Activated CD4-positive, alpha-beta T cell treated with anti-CD3 and anti-CD28 coated beads for 36 hours (primary cell): Measurements from ENCODE around the gene NTNG1. TPM values are rescaled to one million over a fixed set of nuclear protein-coding genes. Genes with fewer than 3 reads are reported as not detected.

Experiments
- ATAC-seq: fragments of 200-7000 bp; cut with Tn5 transposase; one replicate; pipeline ENCODE4 v1.10.0; 2021; ENCODE audit warnings: mild to moderate bottlenecking, moderate library complexity
- CTCF ChIA-PET: fragments of 350-600 bp; sonication (Branson Sonifier 250); formaldehyde crosslinking; loops from one replicate; lab custom pipeline; 2021; ENCODE audit warnings: antibody characterized with exemption; lab: Charles Lee
- POLR2A ChIA-PET: fragments of 350-600 bp; sonication (Branson Sonifier 250); formaldehyde crosslinking; loops from one replicate; lab custom pipeline; 2021; ENCODE audit warnings: antibody characterized with exemption, inconsistent platforms; lab: Charles Lee
- DNase-seq: peaks from one replicate; pipeline ENCODE4 v3.0.0-alpha.2; 2020
- H3K27ac Mint-ChIP-seq: one replicate; pipeline ENCODE4 v1.8.0; 2021; ENCODE audit warnings: mixed read lengths
- H3K27me3 Mint-ChIP-seq: one replicate; pipeline ENCODE4 v1.8.0; 2021; ENCODE audit warnings: mixed read lengths
- H3K36me3 Mint-ChIP-seq: one replicate; pipeline ENCODE4 v1.8.0; 2021; ENCODE audit warnings: low read depth, mixed read lengths
- H3K4me1 Mint-ChIP-seq: one replicate; pipeline ENCODE4 v1.8.0; 2021; ENCODE audit warnings: mixed read lengths
- H3K4me3 Mint-ChIP-seq: one replicate; pipeline ENCODE4 v1.8.0; 2021; ENCODE audit warnings: mild to moderate bottlenecking, moderate library complexity, mixed read lengths
- H3K9me3 Mint-ChIP-seq: one replicate; pipeline ENCODE4 v1.8.0; 2021; ENCODE audit warnings: low read depth, mixed read lengths
- intact Hi-C, 2 experiments: fragments of 100-400 bp; cut with DNase I in 1 of 2; cut with micrococcal nuclease in 1 of 2; formaldehyde crosslinking; loops; one replicate each; pipeline versions ENCODE4 v1.14.2 to v1.15.1; 2022 to 2024; cut with DNase I, micrococcal nuclease
- total RNA-seq, 2 experiments: library from RNA; stranded (reverse); gene quantifications; one replicate each; pipeline ENCODE4 v1.2.3, GENCODE V29; 2021

Gene NTNG1
- total RNA-seq, 2 experiments from 2014 or later = 0.28 TPM; not detected in 1

DNA sequence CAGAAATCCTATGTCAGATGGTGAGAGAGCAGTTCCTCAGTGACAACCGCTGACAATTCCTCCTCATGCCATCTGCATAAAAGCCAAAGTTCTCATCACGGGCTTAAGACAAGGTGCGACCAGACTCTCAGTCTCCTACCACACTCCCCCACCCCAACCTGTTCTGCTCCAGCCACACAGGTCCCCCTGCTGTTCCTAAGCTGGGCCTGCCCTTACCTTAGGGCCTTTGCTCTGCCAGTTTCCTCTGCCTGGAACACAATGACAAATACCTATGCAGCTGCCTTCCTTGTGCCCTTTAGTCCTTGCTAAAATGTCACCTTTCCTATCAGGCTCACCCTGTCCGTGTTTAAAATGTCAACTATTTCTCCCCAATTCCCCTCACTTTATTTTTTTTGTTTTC is 382.2 kb downstream of the NTNG1 start:
- Mint-ChIP-seq H3K27me3 (peaks cover 3% of the 10 kb centered on the region), H3K36me3 (no peaks in the 10 kb centered on the region), H3K9me3 (no peaks in the 10 kb centered on the region), H3K4me3 (no peak overlapping the region), H3K27ac (no peak overlapping the region), H3K4me1 (no peaks in the 10 kb centered on the region)
- ChIA-PET POLR2A (no interaction called here), CTCF (no interaction called here)
- intact Hi-C loops = no loop called here
- ATAC-seq = no peak
- no peak for DNase-seq

DNA sequence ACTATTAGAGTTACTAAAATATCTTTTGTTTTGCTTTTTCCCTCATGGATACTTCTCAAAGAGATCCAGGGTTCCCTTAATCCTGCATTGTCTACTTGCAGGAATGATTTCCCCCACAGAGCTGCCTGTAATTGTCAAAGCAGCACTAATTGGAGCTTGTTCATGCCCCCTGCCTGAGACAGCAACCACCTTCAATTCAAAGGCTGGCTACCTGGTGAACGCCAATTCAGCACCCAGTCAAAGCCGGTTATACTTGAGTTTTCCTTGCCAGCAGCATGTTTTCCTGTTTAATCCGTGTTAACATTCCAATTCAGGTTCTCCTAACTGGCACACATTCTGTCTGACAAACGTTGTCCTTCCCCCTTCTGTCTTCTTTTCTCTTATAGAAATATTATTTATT is 382.9 kb downstream of the NTNG1 start:
- Mint-ChIP-seq H3K27ac (no peak overlapping the region), H3K9me3 (no peaks in the 10 kb centered on the region), H3K4me3 (no peak overlapping the region), H3K4me1 (no peaks in the 10 kb centered on the region), H3K36me3 (no peaks in the 10 kb centered on the region), H3K27me3 (peaks cover 3% of the 10 kb centered on the region)
- ChIA-PET CTCF (no interaction called here), POLR2A (interaction anchor here (0.6 kb wide), 1 partner anchor 64 kb away, joined by 4 read pairs; no protein-coding TSS in a partner anchor)
- intact Hi-C loops = no loop called here
- ATAC-seq = no peak
- DNase-seq = no peak

DNA sequence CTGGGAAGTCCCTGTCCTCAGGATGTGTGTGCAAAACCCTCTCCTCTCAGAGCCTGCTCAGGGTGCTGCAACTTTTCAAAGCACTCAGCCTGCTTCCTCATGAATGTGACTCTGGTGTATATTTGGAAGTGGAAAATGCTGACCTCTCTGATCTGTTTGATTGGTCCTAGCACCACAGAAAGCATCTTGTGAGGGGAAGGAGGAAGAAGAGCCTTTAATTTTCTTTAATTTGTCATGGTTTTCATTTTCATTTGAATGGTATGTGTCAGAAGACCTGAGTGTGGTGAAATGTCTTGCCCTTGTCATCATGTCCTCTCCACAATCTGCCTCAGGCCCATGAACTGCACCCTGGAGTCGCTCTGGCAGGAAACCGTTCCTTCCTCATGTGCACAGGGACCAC is 383.5 kb downstream of the NTNG1 start:
- no peak overlapping the region for H3K27ac Mint-ChIP-seq
- ATAC-seq = no peak
- H3K4me1 Mint-ChIP-seq = no peaks in the 10 kb centered on the region
- ChIA-PET POLR2A (no interaction called here), CTCF (no interaction called here)
- H3K36me3 Mint-ChIP-seq = no peaks in the 10 kb centered on the region
- H3K9me3 Mint-ChIP-seq = no peaks in the 10 kb centered on the region
- H3K4me3 Mint-ChIP-seq = no peak overlapping the region
- intact Hi-C loops = no loop called here
- peaks cover 3% of the 10 kb centered on the region for H3K27me3 Mint-ChIP-seq
- DNase-seq = no peak

DNA sequence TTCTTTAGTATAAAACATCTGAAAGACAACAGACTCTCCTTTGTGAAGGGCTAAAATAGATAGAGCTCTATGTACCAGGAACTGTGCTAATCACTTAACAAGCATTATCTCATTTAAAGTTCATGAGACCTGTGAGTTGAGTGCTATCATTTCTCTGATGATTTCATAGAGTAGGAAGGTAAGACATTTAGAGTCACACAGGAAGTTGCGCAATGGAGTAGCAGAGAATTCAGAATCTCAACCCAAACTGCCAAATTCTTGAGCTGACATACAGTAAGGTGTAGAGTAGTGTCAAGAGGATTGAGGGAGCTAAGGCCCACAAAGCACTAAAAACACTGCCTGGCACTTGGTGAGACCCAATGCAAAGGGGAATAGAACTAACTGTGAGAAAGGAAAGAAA is 384.3 kb downstream of the NTNG1 start:
- DNase-seq (no peak), ATAC-seq (peak; percentile 49)
- H3K27me3 Mint-ChIP-seq = peaks cover 5% of the 10 kb centered on the region
- H3K4me3 Mint-ChIP-seq = no peak overlapping the region
- H3K36me3 Mint-ChIP-seq = no peaks in the 10 kb centered on the region
- POLR2A ChIA-PET = no interaction called here
- no peak overlapping the region for H3K27ac Mint-ChIP-seq
- H3K4me1 Mint-ChIP-seq = no peaks in the 10 kb centered on the region
- intact Hi-C loops = loop anchor here (5.0 kb wide), 3 partner anchors 93 to 328 kb away; no protein-coding TSS in a partner anchor
- CTCF ChIA-PET = interaction anchor here (0.5 to 0.8 kb wide), 2 partner anchors 135 to 382 kb away, joined by 3 read pairs; no protein-coding TSS in a partner anchor
- H3K9me3 Mint-ChIP-seq = no peaks in the 10 kb centered on the region

DNA sequence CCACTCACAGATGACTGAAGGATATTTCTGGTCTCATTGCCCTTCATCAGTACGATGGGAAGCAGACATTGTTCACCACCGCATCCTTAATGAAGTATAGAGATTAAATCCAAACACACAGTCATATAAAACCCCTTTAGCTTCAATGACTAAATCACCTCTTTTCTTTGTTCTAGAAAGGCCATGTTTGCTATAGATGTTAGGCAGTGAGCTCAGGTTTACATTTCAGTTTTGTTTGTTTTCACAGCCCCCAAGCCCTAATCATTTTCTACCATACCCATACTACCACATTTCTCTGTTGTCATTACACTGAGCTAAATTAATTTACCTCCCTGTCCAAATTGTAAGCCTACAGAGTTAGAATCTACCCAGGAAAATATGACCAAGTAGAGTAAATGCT is 385.1 kb downstream of the NTNG1 start:
- no peaks in the 10 kb centered on the region for H3K36me3 Mint-ChIP-seq
- no peaks in the 10 kb centered on the region for H3K9me3 Mint-ChIP-seq
- intact Hi-C loops = loop anchor here (5.0 kb wide), 3 partner anchors 94 to 329 kb away; no protein-coding TSS in a partner anchor
- CTCF ChIA-PET = no interaction called here
- POLR2A ChIA-PET = interaction anchor here (0.7 kb wide), 1 partner anchor 1804 kb away, joined by 3 read pairs; no protein-coding TSS in a partner anchor
- ATAC-seq = no peak
- DNase-seq = no peak
- H3K4me1 Mint-ChIP-seq = no peaks in the 10 kb centered on the region
- peaks cover 5% of the 10 kb centered on the region for H3K27me3 Mint-ChIP-seq
- no peak overlapping the region for H3K4me3 Mint-ChIP-seq
- no peak overlapping the region for H3K27ac Mint-ChIP-seq

DNA sequence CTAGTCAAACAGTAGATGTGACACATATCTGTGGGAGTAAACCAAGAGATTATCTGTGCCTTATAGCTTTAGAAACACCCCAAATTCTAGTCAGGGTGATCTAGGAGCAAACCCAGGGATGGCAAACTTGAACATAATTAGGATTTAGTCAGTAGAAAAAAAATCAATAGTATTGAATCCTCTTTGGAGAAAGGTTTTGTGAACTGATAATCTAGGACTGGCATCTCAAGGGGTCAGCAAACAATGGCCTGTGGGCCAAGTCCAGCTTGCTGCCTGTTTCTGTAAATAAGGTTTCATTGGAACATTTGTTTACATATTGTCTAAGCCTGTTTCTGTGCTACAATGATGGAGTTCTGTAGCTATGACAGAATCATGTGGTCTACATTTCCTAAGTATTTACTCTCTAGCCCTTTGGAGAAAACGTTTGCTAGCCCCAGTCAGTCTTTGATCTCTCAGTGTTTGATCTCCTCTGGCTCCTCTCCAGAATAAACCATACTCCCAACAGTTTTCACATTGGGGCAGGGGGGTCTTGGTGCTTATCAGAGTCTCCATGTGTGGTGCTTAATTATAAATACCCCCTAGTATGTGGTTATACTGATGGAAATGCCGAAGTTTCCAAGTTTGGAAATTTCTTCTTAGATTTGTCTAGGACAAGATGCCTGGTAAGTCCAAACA is 385.8 kb downstream of the NTNG1 start:
- H3K4me1 Mint-ChIP-seq = no peaks in the 10 kb centered on the region
- H3K4me3 Mint-ChIP-seq = no peak overlapping the region
- ATAC-seq (no peak), DNase-seq (no peak)
- CTCF ChIA-PET = no interaction called here
- intact Hi-C loops = loop anchor here (5.0 kb wide), 3 partner anchors 94 to 329 kb away; no protein-coding TSS in a partner anchor
- POLR2A ChIA-PET = interaction anchor here (0.7 kb wide), 1 partner anchor 1803 kb away, joined by 3 read pairs; no protein-coding TSS in a partner anchor
- H3K9me3 Mint-ChIP-seq = no peaks in the 10 kb centered on the region
- peaks cover 5% of the 10 kb centered on the region for H3K27me3 Mint-ChIP-seq
- H3K36me3 Mint-ChIP-seq = no peaks in the 10 kb centered on the region
- H3K27ac Mint-ChIP-seq = no peak overlapping the region

DNA sequence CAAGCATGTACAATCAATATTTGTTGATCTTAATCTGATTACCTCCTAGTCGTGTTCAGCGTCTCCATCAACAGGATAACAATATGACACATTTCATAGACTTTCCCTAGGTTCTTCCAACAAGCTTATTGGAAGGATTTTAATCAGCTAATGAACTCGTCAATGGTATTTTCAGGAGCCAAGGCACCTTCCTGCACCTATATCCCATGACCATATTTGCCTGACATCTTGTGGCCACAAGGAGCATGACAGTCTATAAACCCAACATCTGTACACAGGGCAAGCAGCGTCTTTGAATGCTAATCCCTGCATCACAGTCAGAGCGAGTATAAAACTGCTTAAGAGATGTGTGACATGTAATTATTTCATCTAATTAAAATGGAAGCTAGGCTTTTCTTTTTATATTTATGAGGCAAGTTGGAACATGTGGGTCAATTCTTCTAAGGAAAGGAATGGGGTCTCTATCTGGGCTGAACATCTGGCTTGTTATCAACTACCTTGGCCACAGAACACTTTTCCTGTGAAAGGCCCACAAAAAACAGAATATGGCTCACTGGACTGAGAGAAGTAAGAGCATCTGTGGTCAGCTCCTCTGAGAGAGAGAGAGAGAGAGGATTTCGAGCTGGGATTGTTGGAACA is 388.8 kb downstream of the NTNG1 start:
- DNase-seq (peak; percentile 20), ATAC-seq (peak; percentile 51)
- no peak overlapping the region for H3K4me3 Mint-ChIP-seq
- intact Hi-C loops = loop anchor here (1.0 to 5.0 kb wide), 4 partner anchors 97 to 332 kb away; no protein-coding TSS in a partner anchor
- H3K27me3 Mint-ChIP-seq = peaks cover 5% of the 10 kb centered on the region
- no peaks in the 10 kb centered on the region for H3K36me3 Mint-ChIP-seq
- no peaks in the 10 kb centered on the region for H3K4me1 Mint-ChIP-seq
- CTCF ChIA-PET = interaction anchor here (0.9 to 3.4 kb wide), 16 partner anchors 13 to 274 kb away, joined by 3 to 16 read pairs (median 4); no protein-coding TSS in a partner anchor
- POLR2A ChIA-PET = no interaction called here
- H3K9me3 Mint-ChIP-seq = no peaks in the 10 kb centered on the region
- no peak overlapping the region for H3K27ac Mint-ChIP-seq

DNA sequence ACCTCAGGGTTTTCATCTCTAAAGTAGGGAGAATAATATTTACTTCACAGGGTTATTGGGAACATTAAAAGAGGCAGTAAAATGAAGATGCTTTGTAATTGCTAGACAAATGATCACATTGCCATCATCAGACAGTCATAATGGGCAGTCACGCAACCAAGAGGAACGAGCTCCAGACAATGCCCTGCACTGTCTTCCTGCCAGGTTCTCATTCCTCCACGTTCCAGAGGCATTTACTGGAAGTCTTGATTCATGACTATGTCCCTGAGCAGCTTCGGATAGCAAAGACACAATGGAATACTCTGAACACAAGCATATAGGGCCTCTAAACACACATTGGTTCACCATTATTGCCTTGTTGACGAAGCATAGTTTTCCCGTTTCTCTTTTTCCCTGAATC is 389.7 kb downstream of the NTNG1 start:
- intact Hi-C loops = no loop called here
- Mint-ChIP-seq H3K4me3 (no peak overlapping the region), H3K36me3 (no peaks in the 10 kb centered on the region), H3K27ac (no peak overlapping the region), H3K4me1 (no peaks in the 10 kb centered on the region), H3K9me3 (no peaks in the 10 kb centered on the region), H3K27me3 (peaks cover 5% of the 10 kb centered on the region)
- DNase-seq (no peak), ATAC-seq (no peak)
- ChIA-PET POLR2A (no interaction called here), CTCF (interaction anchor here (1.1 to 3.4 kb wide), 3 partner anchors 18 to 100 kb away, joined by 3 to 16 read pairs (median 4); no protein-coding TSS in a partner anchor)

DNA sequence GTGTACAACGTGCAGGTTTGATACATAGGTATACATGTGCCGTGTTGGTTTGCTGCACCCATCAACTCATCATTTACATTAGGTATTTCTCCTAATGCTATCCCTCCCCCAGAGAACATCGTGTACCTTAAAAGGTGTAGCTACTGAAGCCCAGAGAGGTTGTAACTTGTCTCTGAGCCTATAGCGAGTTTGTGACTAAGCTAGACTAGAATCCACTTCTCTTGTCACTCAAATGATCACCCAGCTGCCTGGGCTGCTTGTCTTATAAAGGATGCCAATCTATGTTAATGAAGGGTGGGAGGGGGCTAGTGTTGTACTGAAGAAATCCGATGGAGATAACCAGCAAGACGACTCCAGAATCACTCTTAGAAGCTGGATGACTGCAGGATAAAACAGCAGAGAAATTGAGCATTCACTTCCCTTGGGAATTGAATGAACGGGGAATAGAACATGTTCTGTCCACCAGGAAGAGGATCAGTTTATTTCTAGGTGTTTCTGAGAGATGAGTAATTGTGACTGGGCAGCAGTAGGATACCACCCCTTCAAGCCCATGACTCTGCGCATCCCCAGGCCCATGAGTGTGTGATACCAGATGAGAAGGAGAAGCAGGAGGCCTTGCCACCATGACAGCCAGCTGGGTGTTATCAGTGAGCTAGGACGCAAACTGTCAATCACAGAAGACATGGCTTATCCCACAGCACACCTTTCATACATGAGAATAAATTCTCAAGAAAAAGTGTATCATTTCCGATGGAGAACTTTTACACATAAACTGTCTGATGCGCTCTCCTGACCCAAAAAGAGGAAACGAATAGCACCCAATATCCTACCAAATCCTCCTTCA is 390.4 kb downstream of the NTNG1 start:
- ChIA-PET CTCF (interaction anchor here (3.4 kb wide), 1 partner anchor 100 kb away, joined by 16 read pairs; no protein-coding TSS in a partner anchor), POLR2A (no interaction called here)
- no peak overlapping the region for H3K4me3 Mint-ChIP-seq
- no peaks in the 10 kb centered on the region for H3K36me3 Mint-ChIP-seq
- no peak for DNase-seq
- no peaks in the 10 kb centered on the region for H3K4me1 Mint-ChIP-seq
- no peaks in the 10 kb centered on the region for H3K9me3 Mint-ChIP-seq
- no peak for ATAC-seq
- intact Hi-C loops = no loop called here
- no peak overlapping the region for H3K27ac Mint-ChIP-seq
- peaks cover 5% of the 10 kb centered on the region for H3K27me3 Mint-ChIP-seq

DNA sequence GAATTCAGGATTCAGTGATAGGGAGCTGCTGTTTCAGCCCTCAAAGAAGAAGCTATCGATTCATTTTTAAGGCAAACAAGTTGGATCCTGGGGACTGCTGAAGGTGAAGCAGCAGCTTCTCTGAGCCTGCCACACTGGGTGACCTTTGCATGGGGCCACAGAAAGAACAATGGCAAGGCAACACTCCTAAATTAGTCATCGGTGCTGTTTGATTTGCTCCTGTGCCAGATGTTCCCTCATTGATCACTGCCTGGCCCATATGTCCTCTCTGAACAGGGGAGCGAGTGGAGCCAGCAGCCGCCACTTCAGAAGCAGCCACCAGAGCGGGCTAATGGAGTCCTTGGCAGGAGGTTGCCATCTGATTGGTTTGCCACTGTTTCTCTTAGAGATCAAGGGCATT is 391.5 kb downstream of the NTNG1 start:
- Mint-ChIP-seq H3K4me3 (no peak overlapping the region), H3K27me3 (peaks cover 5% of the 10 kb centered on the region), H3K9me3 (no peaks in the 10 kb centered on the region), H3K4me1 (no peaks in the 10 kb centered on the region), H3K36me3 (no peaks in the 10 kb centered on the region), H3K27ac (no peak overlapping the region)
- POLR2A ChIA-PET = no interaction called here
- ATAC-seq (no peak), DNase-seq (no peak)
- intact Hi-C loops = no loop called here
- CTCF ChIA-PET = no interaction called here
